ENCODE measurements around the gene TNNT2. TPM values are rescaled to one million over a fixed set of nuclear protein-coding genes. Genes with fewer than 3 reads are reported as not detected.

The TNNT2 gene
- total and polyA plus RNA-seq, 3 experiments from 2014 or later: not detected

DNA sequence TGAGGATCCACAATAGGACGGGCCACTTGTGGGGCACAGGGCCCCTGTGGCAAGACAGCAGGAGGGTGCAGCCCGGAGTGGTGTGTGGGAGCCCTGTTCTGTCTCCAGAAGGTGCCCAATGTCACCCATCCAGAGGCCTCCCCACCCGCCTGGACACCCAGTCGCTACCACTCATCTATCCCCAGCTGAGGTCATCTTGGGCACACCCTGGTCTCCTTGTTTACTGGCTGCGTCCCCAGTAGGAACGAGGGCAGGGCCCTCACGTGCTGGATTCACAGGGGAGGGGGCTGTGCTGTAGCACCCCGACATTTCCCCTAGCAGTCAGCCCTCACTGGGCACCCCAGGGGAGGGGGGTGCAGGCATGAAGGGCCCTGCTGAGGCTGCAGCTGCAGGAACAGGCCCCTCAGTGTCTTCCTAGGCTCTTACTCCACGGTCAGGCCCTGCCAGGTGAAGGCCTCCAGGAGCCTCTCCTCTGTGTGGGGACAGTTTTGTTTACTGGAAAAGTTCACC, 2.3 kb upstream of the TNNT2 start:
- no peak overlapping the region for H3K27ac ChIP-seq (ENCODE audit: low read depth, low read length)
- DNase-seq: no peak
- peaks cover 0 to 2% (median 0%) of the 10 kb centered on the region in 5 donors for H3K9me3 Mint-ChIP-seq
- H3K27ac Mint-ChIP-seq: no peak overlapping the region
- H3K27me3 ChIP-seq (ENCODE audit: insufficient read depth, low read length, poor library complexity, severe bottlenecking): no peaks in the 10 kb centered on the region
- H3K36me3 Mint-ChIP-seq: no peaks in the 10 kb centered on the region
- no peaks in the 10 kb centered on the region for H3K4me1 Mint-ChIP-seq
- no peaks in the 10 kb centered on the region for H3K36me3 ChIP-seq (ENCODE audit: insufficient read depth, low read length)
- CTCF ChIA-PET: no interaction called here
- H3K9me3 ChIP-seq (ENCODE audit: low read length): no peaks in the 10 kb centered on the region
- no peak overlapping the region for H3K4me3 Mint-ChIP-seq
- H3K4me1 ChIP-seq (ENCODE audit: insufficient read depth, low read length): no peaks in the 10 kb centered on the region
- POLR2A ChIA-PET: no interaction called here
- peaks cover 11 to 13% of the 10 kb centered on the region in 2 donors for H3K27me3 Mint-ChIP-seq
- H3K4me3 ChIP-seq (ENCODE audit: low read length): no peak overlapping the region

GRCh38 chr1:201378804-201379203, 1.3 kb upstream of the TNNT2 start:
- CTCF ChIA-PET: no interaction called here
- no peak for DNase-seq
- Histone ChIP-seq H3K36me3 (ENCODE audit: insufficient read depth, low read length) (no peaks in the 10 kb centered on the region), H3K9me3 (ENCODE audit: low read length) (no peaks in the 10 kb centered on the region), H3K27me3 (ENCODE audit: insufficient read depth, low read length, poor library complexity, severe bottlenecking) (peaks cover 5% of the 10 kb centered on the region), H3K27ac (ENCODE audit: low read depth, low read length) (no peak overlapping the region), H3K4me3 (ENCODE audit: low read length) (no peak overlapping the region), H3K4me1 (ENCODE audit: insufficient read depth, low read length) (no peaks in the 10 kb centered on the region)
- POLR2A ChIA-PET: no interaction called here
- peaks cover 0 to 2% (median 0%) of the 10 kb centered on the region in 5 donors for H3K9me3 Mint-ChIP-seq
- no peaks in the 10 kb centered on the region for H3K4me1 Mint-ChIP-seq
- H3K27me3 Mint-ChIP-seq: peaks cover 6 to 11% of the 10 kb centered on the region in 2 donors
- no peak overlapping the region for H3K27ac Mint-ChIP-seq
- no peaks in the 10 kb centered on the region for H3K36me3 Mint-ChIP-seq
- H3K4me3 Mint-ChIP-seq: no peak overlapping the region

DNA sequence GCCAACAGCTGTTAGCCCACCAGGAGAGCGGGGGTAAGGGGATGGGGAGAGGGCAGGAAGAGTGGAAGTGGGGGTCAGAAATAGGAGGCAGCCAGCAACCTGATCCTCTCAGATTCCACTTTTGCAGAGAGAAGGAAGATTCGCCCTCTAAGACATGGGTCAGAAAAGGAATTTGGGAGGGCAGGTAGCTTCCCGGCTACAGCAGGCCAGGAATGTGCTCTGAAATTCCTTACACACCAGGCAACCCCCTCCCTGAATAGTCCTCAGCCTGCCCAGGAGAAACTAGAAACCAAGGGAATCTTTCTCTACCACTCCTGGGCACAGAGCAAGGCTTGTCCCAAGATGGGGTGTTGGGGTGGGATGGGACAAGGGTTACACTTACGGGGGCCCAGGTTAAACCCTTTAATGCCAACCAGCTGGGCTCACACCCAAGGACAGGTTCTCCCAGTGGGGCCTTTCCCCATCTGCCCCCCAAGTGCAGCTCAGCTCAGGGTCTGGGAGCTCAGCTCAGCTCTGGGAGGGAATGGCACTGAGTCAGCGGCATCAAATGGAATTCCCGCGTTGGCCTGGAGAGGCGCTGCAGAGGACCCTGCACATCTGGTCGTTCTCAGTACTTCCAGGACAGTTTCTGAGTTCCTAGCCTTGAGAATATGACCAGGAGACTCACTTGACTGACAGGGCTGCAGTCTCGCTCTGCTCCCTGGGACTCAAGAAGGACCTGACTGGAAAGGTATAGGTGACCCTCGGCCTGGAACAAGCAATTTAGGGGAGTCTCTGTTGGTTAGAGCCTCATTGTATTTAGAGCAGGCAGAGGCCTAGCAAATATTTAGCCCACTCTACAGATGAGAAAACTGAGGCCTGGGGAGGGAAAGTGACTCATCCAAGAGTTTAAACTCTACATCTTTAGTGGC, 761 bp downstream of the TNNT2 start:
- Histone ChIP-seq H3K9me3 (ENCODE audit: low read length) (no peaks in the 10 kb centered on the region), H3K27ac (ENCODE audit: low read depth, low read length) (no peak overlapping the region), H3K4me3 (ENCODE audit: low read length) (no peak overlapping the region), H3K4me1 (ENCODE audit: insufficient read depth, low read length) (no peaks in the 10 kb centered on the region), H3K27me3 (ENCODE audit: insufficient read depth, low read length, poor library complexity, severe bottlenecking) (peaks cover 5% of the 10 kb centered on the region), H3K36me3 (ENCODE audit: insufficient read depth, low read length) (no peaks in the 10 kb centered on the region)
- Mint-ChIP-seq H3K9me3 (peaks cover 0 to 2% (median 0%) of the 10 kb centered on the region in 5 donors), H3K4me1 (no peaks in the 10 kb centered on the region), H3K36me3 (no peaks in the 10 kb centered on the region), H3K4me3 (no peak overlapping the region), H3K27me3 (peaks cover 4 to 28% of the 10 kb centered on the region in 2 donors), H3K27ac (no peak overlapping the region)
- DNase-seq: no peak
- ChIA-PET POLR2A (no interaction called here), CTCF (no interaction called here)

GRCh38 chr1:201376107-201376463, 1.4 kb downstream of the TNNT2 start:
- H3K36me3 Mint-ChIP-seq: no peaks in the 10 kb centered on the region
- H3K27me3 Mint-ChIP-seq: peaks cover 4 to 34% of the 10 kb centered on the region in 2 donors
- H3K9me3 Mint-ChIP-seq: no peaks in the 10 kb centered on the region
- no peaks in the 10 kb centered on the region for H3K4me1 Mint-ChIP-seq
- Histone ChIP-seq H3K9me3 (ENCODE audit: low read length) (no peaks in the 10 kb centered on the region), H3K4me1 (ENCODE audit: insufficient read depth, low read length) (no peaks in the 10 kb centered on the region), H3K27ac (ENCODE audit: low read depth, low read length) (no peak overlapping the region), H3K4me3 (ENCODE audit: low read length) (no peak overlapping the region), H3K27me3 (ENCODE audit: insufficient read depth, low read length, poor library complexity, severe bottlenecking) (peaks cover 5% of the 10 kb centered on the region), H3K36me3 (ENCODE audit: insufficient read depth, low read length) (no peaks in the 10 kb centered on the region)
- CTCF ChIA-PET: no interaction called here
- no peak overlapping the region for H3K27ac Mint-ChIP-seq
- POLR2A ChIA-PET: no interaction called here
- no peak overlapping the region for H3K4me3 Mint-ChIP-seq
- DNase-seq: no peak

GRCh38 chr1:201375169-201375568, 2.3 kb downstream of the TNNT2 start:
- Mint-ChIP-seq H3K27ac (peak overlapping the region in 1 of 8 donors; percentile 43), H3K36me3 (no peaks in the 10 kb centered on the region), H3K4me3 (no peak overlapping the region), H3K9me3 (no peaks in the 10 kb centered on the region), H3K27me3 (peaks cover 4 to 36% of the 10 kb centered on the region in 2 donors), H3K4me1 (no peaks in the 10 kb centered on the region)
- DNase-seq: no peak
- no peak overlapping the region for H3K27ac ChIP-seq (ENCODE audit: low read depth, low read length)
- H3K4me3 ChIP-seq (ENCODE audit: low read length): no peak overlapping the region
- no peaks in the 10 kb centered on the region for H3K9me3 ChIP-seq (ENCODE audit: low read length)
- ChIA-PET CTCF (no interaction called here), POLR2A (no interaction called here)
- no peaks in the 10 kb centered on the region for H3K36me3 ChIP-seq (ENCODE audit: insufficient read depth, low read length)
- H3K27me3 ChIP-seq (ENCODE audit: insufficient read depth, low read length, poor library complexity, severe bottlenecking): peaks cover 10% of the 10 kb centered on the region
- no peaks in the 10 kb centered on the region for H3K4me1 ChIP-seq (ENCODE audit: insufficient read depth, low read length)

DNA sequence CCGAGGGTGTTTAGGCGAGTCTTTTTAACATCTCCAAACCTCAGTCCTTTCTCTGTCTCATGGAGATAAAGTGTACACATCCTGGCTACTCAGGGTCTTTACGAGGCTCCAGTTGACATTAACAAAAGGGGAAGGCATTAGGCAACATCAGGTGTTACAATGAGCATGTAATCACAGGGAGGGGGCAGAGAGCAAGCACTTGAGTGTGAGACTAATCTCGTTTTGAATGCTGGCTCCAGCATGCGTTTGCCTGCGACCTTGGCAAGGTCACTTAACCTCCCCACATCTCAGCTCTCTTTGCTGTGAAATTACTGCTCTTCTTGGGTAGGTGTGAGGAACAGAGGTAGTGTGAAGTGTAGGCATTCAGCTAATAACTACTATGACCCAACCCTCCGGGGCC, 3.1 kb downstream of the TNNT2 start:
- CTCF ChIA-PET: no interaction called here
- no peak for DNase-seq
- H3K4me1 Mint-ChIP-seq: no peaks in the 10 kb centered on the region
- no peaks in the 10 kb centered on the region for H3K36me3 Mint-ChIP-seq
- Histone ChIP-seq H3K27ac (ENCODE audit: low read depth, low read length) (no peak overlapping the region), H3K4me1 (ENCODE audit: insufficient read depth, low read length) (no peaks in the 10 kb centered on the region), H3K9me3 (ENCODE audit: low read length) (no peaks in the 10 kb centered on the region), H3K27me3 (ENCODE audit: insufficient read depth, low read length, poor library complexity, severe bottlenecking) (peaks cover 10% of the 10 kb centered on the region), H3K36me3 (ENCODE audit: insufficient read depth, low read length) (no peaks in the 10 kb centered on the region), H3K4me3 (ENCODE audit: low read length) (no peak overlapping the region)
- H3K9me3 Mint-ChIP-seq: no peaks in the 10 kb centered on the region
- no peak overlapping the region for H3K4me3 Mint-ChIP-seq
- H3K27ac Mint-ChIP-seq: no peak overlapping the region
- POLR2A ChIA-PET: no interaction called here
- H3K27me3 Mint-ChIP-seq: peaks cover 4 to 36% of the 10 kb centered on the region in 2 donors

GRCh38 chr1:201371792-201372191, 5.7 kb downstream of the TNNT2 start:
- Histone ChIP-seq H3K4me3 (ENCODE audit: low read length) (no peak overlapping the region), H3K36me3 (ENCODE audit: insufficient read depth, low read length) (no peaks in the 10 kb centered on the region), H3K4me1 (ENCODE audit: insufficient read depth, low read length) (no peaks in the 10 kb centered on the region), H3K27ac (ENCODE audit: low read depth, low read length) (no peak overlapping the region), H3K9me3 (ENCODE audit: low read length) (no peaks in the 10 kb centered on the region), H3K27me3 (ENCODE audit: insufficient read depth, low read length, poor library complexity, severe bottlenecking) (peaks cover 10% of the 10 kb centered on the region)
- H3K4me1 Mint-ChIP-seq: no peaks in the 10 kb centered on the region
- ChIA-PET POLR2A (no interaction called here), CTCF (interaction anchor here (0.8 to 0.9 kb wide), 2 partner anchors 9 to 10 kb away, joined by 3 read pairs; no protein-coding TSS in a partner anchor)
- no peak overlapping the region for H3K27ac Mint-ChIP-seq
- H3K9me3 Mint-ChIP-seq: peaks cover 0 to 2% (median 0%) of the 10 kb centered on the region in 5 donors
- H3K27me3 Mint-ChIP-seq: peaks cover 14 to 42% of the 10 kb centered on the region in 2 donors
- no peak for DNase-seq
- no peak overlapping the region for H3K4me3 Mint-ChIP-seq
- H3K36me3 Mint-ChIP-seq: no peaks in the 10 kb centered on the region

- POLR2A ChIA-PET: no interaction called here
Measured at GRCh38 chr1:201371276-201371675, 6.2 kb downstream of the TNNT2 start.

More at GRCh38 chr1:201371276-201371675, 6.2 kb downstream of the TNNT2 start:
- H3K27ac ChIP-seq (ENCODE audit: low read depth, low read length): no peak overlapping the region
- no peak overlapping the region for H3K27ac Mint-ChIP-seq
- CTCF ChIA-PET: interaction anchor here (0.8 kb wide), 1 partner anchor 8 kb away, joined by 3 read pairs; no protein-coding TSS in a partner anchor
- peaks cover 0 to 2% (median 0%) of the 10 kb centered on the region in 5 donors for H3K9me3 Mint-ChIP-seq
- H3K36me3 Mint-ChIP-seq: no peaks in the 10 kb centered on the region
- no peak overlapping the region for H3K4me3 Mint-ChIP-seq
- no peaks in the 10 kb centered on the region for H3K36me3 ChIP-seq (ENCODE audit: insufficient read depth, low read length)
- H3K4me1 ChIP-seq (ENCODE audit: insufficient read depth, low read length): no peaks in the 10 kb centered on the region
- H3K27me3 Mint-ChIP-seq: peaks cover 16 to 42% of the 10 kb centered on the region in 2 donors
- no peaks in the 10 kb centered on the region for H3K4me1 Mint-ChIP-seq
- H3K9me3 ChIP-seq (ENCODE audit: low read length): no peaks in the 10 kb centered on the region
- no peak overlapping the region for H3K4me3 ChIP-seq (ENCODE audit: low read length)
- DNase-seq: no peak
- H3K27me3 ChIP-seq (ENCODE audit: insufficient read depth, low read length, poor library complexity, severe bottlenecking): peaks cover 10% of the 10 kb centered on the region

All from CD8-positive, alpha-beta memory T cell (primary cell).